Central memory CD8-positive, alpha-beta T cell (primary cell): ENCODE results near the gene CCDC57.

Source experiments
- ATAC-seq: fragments of 150-1000 bp; cut with Tn5 transposase; replicated peaks from 2 replicates; pipeline ENCODE4 v1.10.0; 2022; ENCODE audit warnings: mild to moderate bottlenecking, moderate FRiP score, moderate number of reproducible peaks; ENCODE audit not compliant: poor library complexity, severe bottlenecking; ENCODE audit errors: extremely low read depth
- DNase-seq, 2 donors: peaks; one replicate each; pipeline ENCODE4 v3.0.0; 2021; ENCODE audit warnings: low spot score in 2 of 2
- H3K27ac Mint-ChIP-seq: one replicate; pipeline ENCODE4 v1.8.0; 2022; ENCODE audit warnings: low read depth, mild to moderate bottlenecking, moderate library complexity, mixed read lengths
- H3K27me3 Mint-ChIP-seq: one replicate; pipeline ENCODE4 v1.8.0; 2022; ENCODE audit warnings: mixed read lengths
- H3K36me3 Mint-ChIP-seq: one replicate; pipeline ENCODE4 v1.8.0; 2022; ENCODE audit warnings: mild to moderate bottlenecking, moderate library complexity, mixed read lengths; ENCODE audit not compliant: insufficient read depth
- H3K4me1 Mint-ChIP-seq: one replicate; pipeline ENCODE4 v1.8.0; 2022; ENCODE audit warnings: mixed read lengths
- H3K4me3 Mint-ChIP-seq: one replicate; pipeline ENCODE4 v1.8.0; 2022; ENCODE audit warnings: mild to moderate bottlenecking, moderate library complexity, mixed read lengths
- H3K9me3 Mint-ChIP-seq: one replicate; pipeline ENCODE4 v1.8.0; 2022; ENCODE audit warnings: mixed read lengths

The CCDC57 gene

DNA sequence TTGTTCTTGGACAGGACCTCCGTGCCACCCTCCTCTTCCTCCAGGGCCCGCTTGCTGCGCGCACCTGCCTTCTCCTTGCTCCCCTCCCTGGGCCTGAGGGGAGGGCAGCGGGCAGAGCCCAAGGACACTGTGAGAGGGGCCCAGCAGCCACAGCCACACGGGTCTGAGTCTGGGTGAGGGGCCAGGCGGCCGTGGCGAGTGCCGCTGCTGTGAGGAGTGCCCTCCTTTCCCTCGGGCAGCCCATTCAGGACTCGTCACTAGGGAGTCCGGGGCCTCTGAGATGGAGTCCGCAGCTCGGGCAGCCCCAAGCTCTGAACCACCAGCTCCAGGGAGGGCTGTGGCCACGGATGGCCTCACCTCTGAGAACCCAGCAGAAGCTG is 152.7 kb downstream of the CCDC57 start:
- ATAC-seq: no peak
- no peak overlapping the region for H3K4me3 Mint-ChIP-seq
- no peak for DNase-seq
- H3K4me1 Mint-ChIP-seq: no peaks in the 10 kb centered on the region
- H3K9me3 Mint-ChIP-seq: no peaks in the 10 kb centered on the region
- H3K27me3 Mint-ChIP-seq: no peaks in the 10 kb centered on the region
- H3K36me3 Mint-ChIP-seq: peaks cover 17% of the 10 kb centered on the region
- H3K27ac Mint-ChIP-seq: no peak overlapping the region

DNA sequence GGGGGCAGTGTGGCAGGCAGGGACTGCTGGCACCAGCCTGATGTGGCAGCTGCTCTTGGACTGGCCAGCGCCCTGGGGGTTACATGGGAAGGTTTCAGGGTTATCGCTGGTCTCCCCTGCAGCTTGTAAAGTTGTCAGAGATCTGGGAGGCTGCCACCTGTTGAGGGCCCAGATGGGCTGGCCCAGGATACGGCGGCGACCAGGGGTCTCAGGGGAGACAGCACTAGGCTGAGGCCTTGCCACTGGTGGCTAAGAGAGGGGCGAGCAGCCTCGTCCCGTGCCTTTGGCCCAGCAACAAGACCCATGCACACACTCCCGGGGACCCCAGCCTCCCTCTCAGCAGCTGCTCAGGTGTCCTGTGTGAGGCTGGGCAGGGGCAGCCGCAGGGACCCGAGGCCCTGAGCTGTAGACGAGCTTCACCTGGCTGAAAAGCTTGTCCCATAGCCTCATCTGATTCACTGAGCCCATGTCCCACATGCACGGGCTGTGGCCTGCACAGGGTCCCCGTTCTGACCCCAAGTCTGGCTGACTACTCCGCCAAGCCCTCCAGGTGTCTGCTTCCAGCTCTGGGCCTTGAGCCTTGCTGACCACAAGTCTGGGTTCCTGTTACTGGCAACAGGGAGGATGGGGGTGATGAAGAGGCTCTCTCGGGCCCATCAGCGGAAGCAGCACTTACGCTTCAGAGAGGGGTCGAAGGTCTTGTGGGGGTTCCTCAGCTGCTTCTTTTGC is 153.2 kb downstream of the CCDC57 start:
- DNase-seq: no peak
- no peak overlapping the region for H3K4me3 Mint-ChIP-seq
- no peak for ATAC-seq
- H3K36me3 Mint-ChIP-seq: peaks cover 15% of the 10 kb centered on the region
- H3K9me3 Mint-ChIP-seq: no peaks in the 10 kb centered on the region
- no peaks in the 10 kb centered on the region for H3K4me1 Mint-ChIP-seq
- H3K27ac Mint-ChIP-seq: no peak overlapping the region
- no peaks in the 10 kb centered on the region for H3K27me3 Mint-ChIP-seq

DNA sequence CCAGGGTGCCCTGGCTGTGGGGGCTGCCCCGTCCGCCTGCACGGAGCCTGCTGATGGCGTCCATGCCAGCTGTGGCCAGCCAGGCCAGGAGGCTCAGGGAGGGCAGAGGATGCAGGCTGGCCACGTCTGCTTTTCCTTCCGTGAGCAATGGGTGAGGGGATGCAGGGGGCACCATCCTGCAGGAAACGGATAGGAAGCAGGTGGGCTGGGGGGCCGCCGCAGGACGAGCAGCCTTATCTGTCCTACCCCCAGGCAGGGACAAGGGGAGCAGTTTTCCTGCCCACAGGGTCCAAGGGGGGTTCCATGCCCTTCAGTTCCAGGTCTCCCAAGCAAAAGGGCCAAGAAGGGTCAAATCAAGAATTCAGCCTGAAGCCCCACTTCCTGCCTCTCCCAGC is 153.8 kb downstream of the CCDC57 start:
- no peak for DNase-seq
- no peaks in the 10 kb centered on the region for H3K9me3 Mint-ChIP-seq
- H3K27me3 Mint-ChIP-seq: no peaks in the 10 kb centered on the region
- no peak for ATAC-seq
- H3K36me3 Mint-ChIP-seq: peaks cover 15% of the 10 kb centered on the region
- H3K4me1 Mint-ChIP-seq: no peaks in the 10 kb centered on the region
- H3K27ac Mint-ChIP-seq: no peak overlapping the region
- no peak overlapping the region for H3K4me3 Mint-ChIP-seq

- Mint-ChIP-seq H3K27ac (no peak overlapping the region), H3K27me3 (no peaks in the 10 kb centered on the region), H3K36me3 (peaks cover 15% of the 10 kb centered on the region), H3K9me3 (no peaks in the 10 kb centered on the region), H3K4me3 (no peak overlapping the region), H3K4me1 (no peaks in the 10 kb centered on the region)
- DNase-seq: no peak
- no peak for ATAC-seq
Measured at GRCh38 chr17:82058230-82058854, 154.3 kb downstream of the CCDC57 start.

DNA sequence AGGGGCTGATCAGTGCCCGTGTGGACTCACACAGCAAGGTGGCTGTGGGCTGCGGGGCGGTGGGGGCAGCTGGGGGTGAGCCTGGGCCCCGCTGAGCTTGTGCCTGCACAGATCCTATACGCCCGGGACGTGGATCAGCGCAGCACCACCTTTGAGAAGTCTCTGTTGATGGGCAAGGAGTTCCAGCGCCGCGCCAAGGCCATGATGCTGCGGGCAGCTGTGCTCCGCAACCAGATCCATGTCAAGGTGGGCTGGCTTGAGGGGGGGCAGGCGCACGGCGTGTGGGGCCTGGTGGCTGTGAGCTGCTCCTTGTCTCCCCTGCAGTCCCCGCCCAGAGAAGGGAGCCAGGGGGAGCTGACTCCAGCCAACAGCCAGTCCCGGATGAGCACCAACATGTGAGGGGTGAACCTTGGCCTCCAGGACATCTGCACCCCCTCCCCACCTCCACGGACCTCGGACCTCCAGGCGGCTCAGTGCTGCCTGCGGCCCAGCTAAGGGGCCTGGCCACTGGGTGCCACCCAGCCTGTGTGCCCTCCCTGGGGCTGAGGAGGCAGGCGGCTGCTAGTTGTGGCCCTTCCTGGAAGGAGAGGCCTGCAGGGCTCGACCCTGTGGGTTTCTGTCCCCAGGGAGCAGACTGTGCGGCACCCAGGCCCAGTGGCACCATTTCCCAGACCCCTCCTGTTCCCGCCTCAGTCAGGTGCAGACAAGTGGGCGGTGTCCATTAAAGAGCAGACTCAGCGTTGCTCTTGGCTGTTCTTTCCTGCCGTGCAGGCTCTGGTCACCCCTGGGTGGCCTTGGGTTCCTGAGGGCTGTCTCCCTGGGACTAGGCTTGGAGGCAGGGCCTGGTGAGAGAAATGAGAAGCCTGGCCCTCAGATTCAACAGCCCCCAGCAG is 155.7 kb downstream of the CCDC57 start:
- DNase-seq (no peak), ATAC-seq (no peak)
- Mint-ChIP-seq H3K36me3 (peaks cover 13% of the 10 kb centered on the region), H3K27me3 (no peaks in the 10 kb centered on the region), H3K4me1 (no peaks in the 10 kb centered on the region), H3K27ac (no peak overlapping the region), H3K9me3 (no peaks in the 10 kb centered on the region), H3K4me3 (no peak overlapping the region)

DNA sequence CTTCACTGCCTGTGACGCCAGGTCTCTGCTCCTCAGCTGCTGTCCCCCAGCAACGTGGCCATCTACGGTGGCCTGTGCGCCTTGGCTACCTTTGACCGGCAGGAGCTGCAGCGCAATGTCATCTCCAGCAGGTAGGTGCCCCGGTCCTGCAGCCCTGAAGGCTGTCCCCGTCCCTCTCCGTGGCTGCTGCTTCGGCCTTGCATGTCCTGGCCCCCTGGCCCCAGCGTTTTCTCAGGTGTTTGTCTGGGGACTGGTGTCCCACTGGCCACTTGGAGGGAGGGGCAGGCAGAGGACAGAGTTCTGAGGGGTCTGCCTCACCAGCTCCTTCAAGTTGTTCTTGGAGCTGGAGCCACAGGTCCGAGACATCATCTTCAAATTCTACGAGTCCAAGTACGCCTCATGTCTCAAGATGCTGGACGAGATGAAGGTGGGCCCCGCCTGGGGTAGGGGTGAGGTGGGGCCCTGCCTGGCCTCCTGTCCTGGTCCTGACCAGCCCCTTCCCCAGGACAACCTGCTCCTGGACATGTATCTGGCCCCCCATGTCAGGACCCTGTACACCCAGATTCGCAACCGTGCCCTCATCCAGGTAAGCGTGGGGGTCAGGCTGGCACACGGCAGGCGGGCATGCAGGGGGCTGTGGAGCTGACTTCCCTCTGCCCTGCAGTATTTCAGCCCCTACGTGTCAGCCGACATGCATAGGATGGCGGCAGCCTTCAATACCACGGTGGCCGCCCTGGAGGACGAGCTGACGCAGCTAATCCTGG is 156.5 kb downstream of the CCDC57 start:
- Mint-ChIP-seq H3K27ac (no peak overlapping the region), H3K4me3 (no peak overlapping the region), H3K27me3 (no peaks in the 10 kb centered on the region), H3K36me3 (peaks cover 13% of the 10 kb centered on the region), H3K9me3 (no peaks in the 10 kb centered on the region), H3K4me1 (no peaks in the 10 kb centered on the region)
- DNase-seq: no peak
- no peak for ATAC-seq

DNA sequence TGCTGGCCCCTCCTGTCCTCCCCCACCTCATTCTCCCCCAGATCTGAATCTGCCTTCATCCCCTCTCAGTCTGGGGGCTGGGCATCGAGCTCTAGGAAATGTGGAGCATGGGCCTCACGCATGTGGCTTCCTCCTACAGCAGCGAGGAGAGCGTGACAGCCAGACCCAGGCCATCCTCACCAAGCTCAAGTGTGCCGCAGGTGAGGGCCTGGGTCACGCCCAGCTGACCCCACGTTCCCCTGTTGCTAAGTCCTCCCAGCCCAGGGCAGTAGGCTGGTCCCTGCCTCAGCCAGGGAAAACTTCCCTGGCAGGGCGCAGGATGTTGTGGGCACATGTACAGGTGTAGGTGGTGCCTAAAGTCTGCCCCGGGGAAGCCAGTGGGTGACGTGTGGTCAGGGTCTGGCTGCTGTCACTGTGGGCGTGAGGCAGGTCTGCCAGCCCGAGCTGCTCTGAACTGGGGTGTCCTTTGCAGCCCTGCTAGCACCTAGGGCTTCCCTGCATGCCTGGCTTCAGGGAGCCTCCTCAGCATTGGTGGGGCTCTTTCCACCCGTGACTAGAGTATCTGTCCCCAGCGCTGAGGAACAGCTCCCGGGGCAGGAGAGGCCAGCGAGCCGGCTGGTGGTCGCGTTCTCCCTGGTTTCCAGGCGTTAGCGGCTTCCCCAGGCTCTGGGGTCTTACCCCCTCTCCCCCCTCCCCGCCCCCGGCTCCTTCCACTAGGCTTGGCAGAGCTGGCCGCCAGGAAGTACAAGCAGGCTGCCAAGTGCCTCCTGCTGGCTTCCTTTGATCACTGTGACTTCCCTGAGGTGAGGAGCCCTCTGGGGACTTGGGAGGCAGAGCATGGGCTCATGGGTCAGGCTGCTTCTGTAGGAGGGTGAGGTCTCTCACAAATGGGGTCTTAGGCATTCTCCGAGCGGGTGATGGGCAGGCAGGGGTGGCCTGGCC is 157.3 kb downstream of the CCDC57 start:
- Mint-ChIP-seq H3K27me3 (no peaks in the 10 kb centered on the region), H3K36me3 (peaks cover 13% of the 10 kb centered on the region), H3K4me3 (no peak overlapping the region), H3K4me1 (peaks cover 5% of the 10 kb centered on the region), H3K9me3 (no peaks in the 10 kb centered on the region), H3K27ac (no peak overlapping the region)
- ATAC-seq (no peak), DNase-seq (no peak)

DNA sequence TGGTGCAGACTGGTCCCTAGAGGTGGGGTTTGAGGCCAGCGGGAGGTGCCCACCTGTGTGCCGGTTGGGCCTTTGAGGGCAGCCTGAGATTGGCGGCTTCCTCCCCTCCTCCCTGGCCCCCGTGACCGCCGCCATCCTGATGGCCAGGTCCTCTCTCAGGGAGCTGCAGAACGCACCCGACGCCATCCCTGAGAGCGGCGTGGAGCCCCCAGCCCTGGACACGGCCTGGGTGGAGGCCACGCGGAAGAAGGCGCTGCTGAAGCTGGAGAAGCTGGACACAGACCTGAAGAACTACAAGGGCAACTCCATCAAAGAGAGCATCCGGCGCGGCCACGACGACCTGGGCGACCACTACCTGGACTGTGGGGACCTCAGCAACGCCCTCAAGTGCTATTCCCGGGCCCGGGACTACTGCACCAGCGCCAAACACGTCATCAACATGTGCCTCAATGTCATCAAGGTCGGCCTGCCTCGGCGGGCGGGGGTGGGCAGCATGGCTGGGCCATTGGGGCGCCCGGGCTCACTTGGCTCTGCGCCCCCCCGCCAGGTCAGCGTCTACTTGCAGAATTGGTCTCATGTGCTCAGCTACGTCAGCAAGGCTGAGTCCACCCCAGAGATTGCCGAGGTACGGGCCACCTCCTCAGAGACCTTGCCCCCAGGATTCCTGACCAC is 158.2 kb downstream of the CCDC57 start:
- no peak for ATAC-seq
- Mint-ChIP-seq H3K27ac (no peak overlapping the region), H3K4me1 (peaks cover 5% of the 10 kb centered on the region)

DNA sequence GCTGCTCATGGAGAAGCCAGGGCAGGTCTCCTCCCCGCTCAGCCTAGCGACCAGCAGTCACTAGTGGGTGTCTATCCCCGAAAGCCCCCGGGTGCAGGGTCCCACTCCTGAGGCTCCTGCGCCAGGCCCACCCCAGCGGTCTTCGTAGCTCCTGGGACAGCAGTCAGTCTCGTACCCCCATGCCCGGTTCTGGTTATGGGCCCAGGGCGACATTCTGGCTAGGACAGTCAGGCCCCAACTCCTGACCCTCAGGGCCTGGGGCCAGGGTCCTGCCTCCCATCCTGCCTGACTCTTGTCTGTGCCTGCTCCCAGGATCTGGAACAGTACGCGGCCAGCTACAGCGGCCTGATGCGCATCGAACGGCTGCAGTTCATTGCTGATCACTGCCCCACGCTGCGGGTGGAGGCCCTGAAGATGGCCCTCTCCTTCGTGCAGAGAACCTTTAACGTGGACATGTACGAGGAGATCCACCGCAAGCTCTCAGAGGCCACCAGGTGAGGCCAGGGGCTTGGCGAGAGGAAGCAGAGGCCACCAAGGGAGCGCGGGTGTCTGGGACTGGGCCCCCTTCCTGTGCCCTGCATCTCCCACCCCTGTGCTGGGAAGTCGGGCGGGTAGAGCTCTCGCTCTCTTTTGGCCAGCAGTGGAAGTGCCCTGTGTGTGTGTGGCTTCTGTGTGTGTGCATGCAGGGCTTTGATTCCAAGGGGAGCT is 158.9 kb downstream of the CCDC57 start:
- Mint-ChIP-seq H3K36me3 (peaks cover 12% of the 10 kb centered on the region), H3K4me1 (peaks cover 5% of the 10 kb centered on the region), H3K4me3 (peak overlapping the region; percentile 78), H3K27ac (no peak overlapping the region), H3K27me3 (no peaks in the 10 kb centered on the region), H3K9me3 (no peaks in the 10 kb centered on the region)
- no peak for ATAC-seq
- DNase-seq: no peak

More for the DNA sequence above, 158.2 kb downstream of the CCDC57 start:
- peak overlapping the region; percentile 78 for H3K4me3 Mint-ChIP-seq
- no peak for DNase-seq
- H3K27me3 Mint-ChIP-seq: no peaks in the 10 kb centered on the region
- peaks cover 13% of the 10 kb centered on the region for H3K36me3 Mint-ChIP-seq
- H3K9me3 Mint-ChIP-seq: no peaks in the 10 kb centered on the region

DNA sequence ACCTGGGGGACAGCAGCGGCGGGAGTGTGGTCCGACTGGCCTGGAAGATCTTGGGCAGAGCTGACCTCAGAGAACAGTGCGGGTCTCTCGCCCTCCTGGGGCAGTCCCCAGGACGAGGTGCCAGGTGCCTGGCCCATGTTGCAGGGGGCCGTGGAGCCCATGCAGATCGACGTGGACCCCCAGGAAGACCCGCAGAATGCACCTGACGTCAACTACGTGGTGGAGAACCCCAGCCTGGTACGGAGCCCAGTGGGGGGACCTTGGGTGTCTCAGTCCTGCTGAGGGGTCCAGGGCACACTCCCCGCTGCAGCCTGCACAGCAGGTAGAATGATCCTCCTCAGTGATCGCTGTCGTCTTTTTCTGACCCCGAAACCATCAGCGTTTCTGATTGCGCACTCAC is 159.5 kb downstream of the CCDC57 start:
- Mint-ChIP-seq H3K27me3 (no peaks in the 10 kb centered on the region), H3K9me3 (no peaks in the 10 kb centered on the region), H3K4me1 (peaks cover 5% of the 10 kb centered on the region), H3K27ac (no peak overlapping the region), H3K36me3 (peaks cover 10% of the 10 kb centered on the region), H3K4me3 (peak overlapping the region; percentile 78)
- DNase-seq: no peak
- ATAC-seq: no peak

DNA sequence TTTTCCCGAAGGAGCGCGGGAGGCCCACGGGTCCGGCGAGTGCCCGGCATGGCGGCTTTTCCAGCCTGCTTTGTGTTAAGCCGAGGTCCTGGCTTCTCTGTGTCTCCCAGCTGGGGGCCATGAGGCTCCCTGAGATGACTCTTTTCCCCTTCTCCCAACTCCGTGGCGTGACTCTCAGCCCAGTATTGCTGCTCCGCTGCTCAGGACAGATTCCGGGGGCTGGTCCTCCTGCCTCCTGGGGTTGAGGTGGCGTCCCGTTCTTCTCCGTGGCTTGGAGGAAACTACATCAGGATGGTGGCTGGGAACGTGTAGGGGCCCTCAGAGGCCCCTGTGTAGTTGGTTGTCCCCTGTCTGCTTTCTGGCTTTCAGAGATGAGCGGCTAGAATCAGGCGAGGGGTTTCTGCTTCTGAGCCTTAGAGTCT is 160.0 kb downstream of the CCDC57 start:
- Mint-ChIP-seq H3K27ac (no peak overlapping the region), H3K27me3 (no peaks in the 10 kb centered on the region), H3K9me3 (no peaks in the 10 kb centered on the region), H3K4me3 (peak overlapping the region; percentile 78), H3K4me1 (peaks cover 5% of the 10 kb centered on the region), H3K36me3 (peaks cover 8% of the 10 kb centered on the region)
- DNase-seq (no peak), ATAC-seq (no peak)
